OCI-LY7 (cell line): Measurements from ENCODE around the gene STK32C. TPM values are rescaled to one million over a fixed set of nuclear protein-coding genes. Genes with fewer than 3 reads are reported as not detected.

ENCODE experiments used
- BruUV-seq: library from RNA; stranded (reverse); fragments of 400-500 nt; replicated peaks from 2 replicates; lab custom pipeline; 2021; lab: Mats Ljungman, UMichigan
- CTCF ChIA-PET: fragments of 300-600 bp; sonication (Branson Sonifier 250); formaldehyde crosslinking; loops from one replicate; lab custom pipeline; 2022; ENCODE audit warnings: antibody characterized with exemption; ENCODE audit not compliant: unreplicated experiment; lab: Charles Lee
- POLR2A ChIA-PET: fragments of 300-600 bp; sonication (Branson Sonifier 250); formaldehyde crosslinking; loops from one replicate; lab custom pipeline; 2022; ENCODE audit warnings: antibody characterized with exemption; lab: Charles Lee
- DNase-seq: peaks from one replicate; pipeline ENCODE4 v3.0.0-alpha.2; 2015; ENCODE audit warnings: low spot score
- H2AFZ ChIP-seq: fragments of 200-600 bp; sonication (generic), shearing (Covaris generic); 2 replicates; pipeline ENCODE4 v1.6.1; 2014; ENCODE audit warnings: mild to moderate bottlenecking, antibody characterized with exemption, low read length, moderate library complexity
- H3K27ac ChIP-seq: fragments of 200-600 bp; sonication (generic); 2 replicates; pipeline ENCODE4 v1.5.1; 2014; ENCODE audit warnings: mixed run types, low read depth, mild to moderate bottlenecking, moderate library complexity, low read length, inconsistent platforms; ENCODE audit not compliant: poor library complexity, severe bottlenecking
- H3K36me3 ChIP-seq: fragments of 200-600 bp; sonication (generic); 2 replicates; pipeline ENCODE4 v1.6.1; 2014; ENCODE audit warnings: mild to moderate bottlenecking, antibody characterized with exemption, low read length, moderate library complexity, mixed read lengths; ENCODE audit not compliant: insufficient read depth
- H3K4me1 ChIP-seq: fragments of 200-600 bp; sonication (generic); 2 replicates; pipeline ENCODE4 v1.5.1; 2014; ENCODE audit warnings: mild to moderate bottlenecking, low read length; ENCODE audit not compliant: insufficient read depth, poor library complexity, severe bottlenecking
- H3K4me2 ChIP-seq: fragments of 200-600 bp; sonication (generic); 2 replicates; pipeline ENCODE4 v1.6.1; 2014; ENCODE audit warnings: mild to moderate bottlenecking, low read length
- H3K4me3 ChIP-seq: fragments of 200-600 bp; sonication (generic); 2 replicates; pipeline ENCODE4 v1.5.1; 2014; ENCODE audit warnings: mild to moderate bottlenecking, low read depth, low read length; ENCODE audit not compliant: poor library complexity, severe bottlenecking
- H3K79me2 ChIP-seq: fragments of 200-600 bp; sonication (generic); 2 replicates; pipeline ENCODE4 v1.6.1; 2016; ENCODE audit warnings: low read depth, mild to moderate bottlenecking, low read length, moderate library complexity, mixed read lengths; ENCODE audit not compliant: insufficient read depth
- H3K9me2 ChIP-seq: fragments of 200-600 bp; sonication (generic); 2 replicates; pipeline ENCODE4 v1.6.1; 2016; ENCODE audit warnings: mild to moderate bottlenecking, low read length, mixed read lengths; ENCODE audit not compliant: insufficient read depth
- H3K9me3 ChIP-seq: fragments of 200-600 bp; sonication (generic); 2 replicates; pipeline ENCODE4 v1.6.1; 2014; ENCODE audit warnings: mild to moderate bottlenecking, mixed run types, low read length, mixed read lengths
- H4K20me1 ChIP-seq: fragments of 200-600 bp; sonication (generic); 2 replicates; pipeline ENCODE4 v1.6.1; 2014; ENCODE audit warnings: mild to moderate bottlenecking, antibody characterized with exemption, low read length, moderate library complexity, mixed read lengths; ENCODE audit not compliant: insufficient read depth
- EZH2phosphoT487 ChIP-seq: fragments of 200-600 bp; sonication (generic); IDR thresholded peaks from 2 replicates; pipeline ENCODE4 v1.6.1; 2018; ENCODE audit warnings: low read depth, borderline replicate concordance, mild to moderate bottlenecking, mixed run types, antibody characterized with exemption, low read length, moderate library complexity, mixed read lengths
- intact Hi-C: fragments of 100-400 bp; cut with micrococcal nuclease; formaldehyde crosslinking; loops from one replicate; pipeline ENCODE4 v1.10.0; 2022; ENCODE audit not compliant: unreplicated experiment
- total RNA-seq, 2 experiments: library from RNA; depleted of rRNA in 1 of 2; stranded (reverse); fragments of >200 nt in 1 of 2; shearing (Covaris generic) in 1 of 2; gene quantifications; 2 replicates each; pipeline ENCODE4 v1.2.3, GENCODE V29; 2014 to 2022
- TF ChIP-seq, protein P1 (sequence below): fragments of 200-600 bp; sonication (generic); conservative IDR thresholded peaks from 2 replicates; pipeline ENCODE4 v1.5.1; 2014; ENCODE audit warnings: mild to moderate bottlenecking, antibody characterized with exemption, low read length, moderate library complexity, mixed read lengths

Gene STK32C
- total RNA-seq, 2 experiments from 2014 or later: 13.1 to 30.4 TPM

- Histone ChIP-seq H3K4me2 (no peak overlapping the region), H3K9me2 (no peaks in the 10 kb centered on the region), H3K4me1 (no peaks in the 10 kb centered on the region), H3K4me3 (no peak overlapping the region), H2AFZ (no peak overlapping the region), H3K9me3 (no peaks in the 10 kb centered on the region), H3K36me3 (no peaks in the 10 kb centered on the region), H4K20me1 (no peaks in the 10 kb centered on the region), H3K79me2 (no peaks in the 10 kb centered on the region), H3K27ac (no peak overlapping the region)
- ChIA-PET POLR2A (no interaction called here), CTCF (interaction anchor here (0.6 kb wide), 1 partner anchor 24 kb away, joined by 5 read pairs; no protein-coding TSS in a partner anchor)
- intact Hi-C loops: no loop called here
- BruUV-seq: no TSS peak
- no peak for TF ChIP-seq EZH2phosphoT487
- TF ChIP-seq, protein P1, sequence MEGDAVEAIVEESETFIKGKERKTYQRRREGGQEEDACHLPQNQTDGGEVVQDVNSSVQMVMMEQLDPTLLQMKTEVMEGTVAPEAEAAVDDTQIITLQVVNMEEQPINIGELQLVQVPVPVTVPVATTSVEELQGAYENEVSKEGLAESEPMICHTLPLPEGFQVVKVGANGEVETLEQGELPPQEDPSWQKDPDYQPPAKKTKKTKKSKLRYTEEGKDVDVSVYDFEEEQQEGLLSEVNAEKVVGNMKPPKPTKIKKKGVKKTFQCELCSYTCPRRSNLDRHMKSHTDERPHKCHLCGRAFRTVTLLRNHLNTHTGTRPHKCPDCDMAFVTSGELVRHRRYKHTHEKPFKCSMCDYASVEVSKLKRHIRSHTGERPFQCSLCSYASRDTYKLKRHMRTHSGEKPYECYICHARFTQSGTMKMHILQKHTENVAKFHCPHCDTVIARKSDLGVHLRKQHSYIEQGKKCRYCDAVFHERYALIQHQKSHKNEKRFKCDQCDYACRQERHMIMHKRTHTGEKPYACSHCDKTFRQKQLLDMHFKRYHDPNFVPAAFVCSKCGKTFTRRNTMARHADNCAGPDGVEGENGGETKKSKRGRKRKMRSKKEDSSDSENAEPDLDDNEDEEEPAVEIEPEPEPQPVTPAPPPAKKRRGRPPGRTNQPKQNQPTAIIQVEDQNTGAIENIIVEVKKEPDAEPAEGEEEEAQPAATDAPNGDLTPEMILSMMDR: no peak
- no peak for DNase-seq
Observed at GRCh38 chr10:132258423-132258822, 49.3 kb downstream of the STK32C start.

DNA sequence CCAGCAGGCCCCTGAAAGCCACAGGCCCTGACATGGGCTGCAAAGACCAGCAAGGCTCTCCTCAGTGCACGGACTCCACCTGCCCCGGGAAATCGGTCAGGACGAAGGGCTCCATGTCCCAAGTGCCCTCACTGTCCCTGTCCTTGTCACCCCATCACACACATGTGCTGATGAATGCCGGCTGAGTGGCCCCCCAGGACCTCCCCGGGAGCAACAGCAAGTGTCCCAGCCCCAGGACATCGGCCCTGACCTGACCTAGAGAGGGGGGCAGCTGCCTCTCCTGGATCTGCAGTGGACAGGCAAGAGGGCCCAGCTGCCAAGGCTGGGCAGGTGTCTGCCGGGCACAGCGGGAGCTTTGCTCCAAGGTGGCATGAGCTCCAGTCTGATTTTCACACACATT lies 49.8 kb downstream of the STK32C start:
- no peaks in the 10 kb centered on the region for H3K4me1 ChIP-seq
- no peaks in the 10 kb centered on the region for H3K9me3 ChIP-seq
- TF ChIP-seq, protein P1: no peak
- no peak for TF ChIP-seq EZH2phosphoT487
- CTCF ChIA-PET: no interaction called here
- no peak overlapping the region for H3K4me2 ChIP-seq
- POLR2A ChIA-PET: no interaction called here
- no peaks in the 10 kb centered on the region for H3K79me2 ChIP-seq
- no peaks in the 10 kb centered on the region for H3K9me2 ChIP-seq
- H3K36me3 ChIP-seq: no peaks in the 10 kb centered on the region
- no peak for DNase-seq
- no peak overlapping the region for H3K27ac ChIP-seq
- no peak overlapping the region for H3K4me3 ChIP-seq
- no TSS peak for BruUV-seq
- intact Hi-C loops: no loop called here
- H4K20me1 ChIP-seq: no peaks in the 10 kb centered on the region
- H2AFZ ChIP-seq: no peak overlapping the region

GRCh38 chr10:132257271-132257670 lies 50.5 kb downstream of the STK32C start:
- intact Hi-C loops: no loop called here
- ChIA-PET CTCF (no interaction called here), POLR2A (no interaction called here)
- Histone ChIP-seq H3K27ac (no peak overlapping the region), H3K4me2 (no peak overlapping the region), H3K4me1 (no peaks in the 10 kb centered on the region), H3K9me3 (no peaks in the 10 kb centered on the region), H4K20me1 (no peaks in the 10 kb centered on the region), H3K9me2 (no peaks in the 10 kb centered on the region), H3K79me2 (no peaks in the 10 kb centered on the region), H2AFZ (no peak overlapping the region), H3K36me3 (no peaks in the 10 kb centered on the region), H3K4me3 (no peak overlapping the region)
- TF ChIP-seq, protein P1: no peak
- TF ChIP-seq EZH2phosphoT487: no peak
- no peak for DNase-seq
- no TSS peak for BruUV-seq
